ENCODE results near the gene ACTL7A. TPM values are rescaled to one million over a fixed set of nuclear protein-coding genes. Genes with fewer than 3 reads are reported as not detected.

Gene ACTL7A
- total RNA-seq, 2 donors from 2014 or later: not detected

GRCh38 chr9:108823829-108824228 lies 38.2 kb upstream of the ACTL7A start:
- no peak for TF ChIP-seq CTCF (IDR thresholded peaks at IDR 0.05)
- Histone ChIP-seq H3K4me1 (no peaks in the 10 kb centered on the region), H3K4me3 (no peak overlapping the region), H3K36me3 (no peaks in the 10 kb centered on the region), H3K9ac (ENCODE audit: low read depth in 2 of 2, low read length in 2 of 2) (no peak overlapping the region), H3K27me3 (no peaks in the 10 kb centered on the region), H3K27ac (no peak overlapping the region), H3K9me3 (no peaks in the 10 kb centered on the region)
- intact Hi-C loops (cut with DNase I): no loop called here
- no peak for DNase-seq

GRCh38 chr9:108830272-108830671 lies 31.8 kb upstream of the ACTL7A start:
- Histone ChIP-seq H3K4me1 (no peaks in the 10 kb centered on the region), H3K9ac (ENCODE audit: low read depth in 2 of 2, low read length in 2 of 2) (no peak overlapping the region), H3K36me3 (no peaks in the 10 kb centered on the region), H3K27ac (no peak overlapping the region), H3K4me3 (no peak overlapping the region), H3K27me3 (no peaks in the 10 kb centered on the region), H3K9me3 (no peaks in the 10 kb centered on the region)
- DNase-seq: no peak
- no peak for TF ChIP-seq CTCF (IDR thresholded peaks at IDR 0.05)
- intact Hi-C loops (cut with DNase I): no loop called here

- no peak overlapping the region for H3K9ac ChIP-seq (ENCODE audit: low read depth in 2 of 2, low read length in 2 of 2)
- TF ChIP-seq CTCF (IDR thresholded peaks at IDR 0.05): no peak
Observed at GRCh38 chr9:108831496-108832178, 30.4 kb upstream of the ACTL7A start.

GRCh38 chr9:108832179-108832500 lies 29.9 kb upstream of the ACTL7A start:
- no peaks in the 10 kb centered on the region for H3K4me1 ChIP-seq
- H3K36me3 ChIP-seq: no peaks in the 10 kb centered on the region
- no peak for TF ChIP-seq CTCF (IDR thresholded peaks at IDR 0.05)
- no peaks in the 10 kb centered on the region for H3K9me3 ChIP-seq
- no peak overlapping the region for H3K9ac ChIP-seq (ENCODE audit: low read depth in 2 of 2, low read length in 2 of 2)
- DNase-seq: no peak
- H3K27ac ChIP-seq: no peak overlapping the region
- intact Hi-C loops (cut with DNase I): no loop called here
- H3K4me3 ChIP-seq: no peak overlapping the region
- no peaks in the 10 kb centered on the region for H3K27me3 ChIP-seq

More at GRCh38 chr9:108831496-108832178, 30.4 kb upstream of the ACTL7A start:
- no peaks in the 10 kb centered on the region for H3K9me3 ChIP-seq
- no peak for DNase-seq
- no peak overlapping the region for H3K27ac ChIP-seq
- no peaks in the 10 kb centered on the region for H3K4me1 ChIP-seq
- H3K27me3 ChIP-seq: no peaks in the 10 kb centered on the region
- no peaks in the 10 kb centered on the region for H3K36me3 ChIP-seq
- no peak overlapping the region for H3K4me3 ChIP-seq
- intact Hi-C loops (cut with DNase I): no loop called here

GRCh38 chr9:108834959-108835665 lies 27.0 kb upstream of the ACTL7A start:
- no peaks in the 10 kb centered on the region for H3K36me3 ChIP-seq
- DNase-seq: no peak
- no peak overlapping the region for H3K9ac ChIP-seq (ENCODE audit: low read depth in 2 of 2, low read length in 2 of 2)
- H3K4me1 ChIP-seq: no peaks in the 10 kb centered on the region
- H3K9me3 ChIP-seq: no peaks in the 10 kb centered on the region
- no peak for TF ChIP-seq CTCF (IDR thresholded peaks at IDR 0.05)
- H3K27me3 ChIP-seq: no peaks in the 10 kb centered on the region
- intact Hi-C loops (cut with DNase I): no loop called here
- no peak overlapping the region for H3K27ac ChIP-seq
- no peak overlapping the region for H3K4me3 ChIP-seq

Measured in colonic mucosa (tissue), 4 donors.